Fibroblast of villous mesenchyme (primary cell): ENCODE results near the gene HNRNPLL. TPM values are rescaled to one million over a fixed set of nuclear protein-coding genes. Genes with fewer than 3 reads are reported as not detected.

ENCODE experiments used
- DNase-seq: peaks from one replicate; pipeline ENCODE4 v3.0.0-alpha.2; 2010; ENCODE audit warnings: low read depth
- H3K4me3 ChIP-seq: 2 replicates; pipeline ENCODE4 v1.5.1; 2011; ENCODE audit warnings: low read depth, mild to moderate bottlenecking, low read length
- total RNA-seq: library from RNA; depleted of rRNA; stranded (reverse); fragments of >200 nt; gene quantifications from 2 replicates; pipeline ENCODE4 v1.2.3, GENCODE V29; 2012
- TF ChIP-seq, protein P1 (sequence below): IDR thresholded peaks from 2 replicates; pipeline ENCODE4 v1.5.1; 2012; ENCODE audit warnings: low read depth, mild to moderate bottlenecking, low read length; ENCODE audit not compliant: insufficient read depth

HNRNPLL gene
- total RNA-seq, 1 donor, result 57.0 TPM

GRCh38 chr2:38528008-38528442 is 74.7 kb downstream of the HNRNPLL start:
- TF ChIP-seq, protein P1, sequence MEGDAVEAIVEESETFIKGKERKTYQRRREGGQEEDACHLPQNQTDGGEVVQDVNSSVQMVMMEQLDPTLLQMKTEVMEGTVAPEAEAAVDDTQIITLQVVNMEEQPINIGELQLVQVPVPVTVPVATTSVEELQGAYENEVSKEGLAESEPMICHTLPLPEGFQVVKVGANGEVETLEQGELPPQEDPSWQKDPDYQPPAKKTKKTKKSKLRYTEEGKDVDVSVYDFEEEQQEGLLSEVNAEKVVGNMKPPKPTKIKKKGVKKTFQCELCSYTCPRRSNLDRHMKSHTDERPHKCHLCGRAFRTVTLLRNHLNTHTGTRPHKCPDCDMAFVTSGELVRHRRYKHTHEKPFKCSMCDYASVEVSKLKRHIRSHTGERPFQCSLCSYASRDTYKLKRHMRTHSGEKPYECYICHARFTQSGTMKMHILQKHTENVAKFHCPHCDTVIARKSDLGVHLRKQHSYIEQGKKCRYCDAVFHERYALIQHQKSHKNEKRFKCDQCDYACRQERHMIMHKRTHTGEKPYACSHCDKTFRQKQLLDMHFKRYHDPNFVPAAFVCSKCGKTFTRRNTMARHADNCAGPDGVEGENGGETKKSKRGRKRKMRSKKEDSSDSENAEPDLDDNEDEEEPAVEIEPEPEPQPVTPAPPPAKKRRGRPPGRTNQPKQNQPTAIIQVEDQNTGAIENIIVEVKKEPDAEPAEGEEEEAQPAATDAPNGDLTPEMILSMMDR, result no peak
- DNase-seq, result peak; percentile 45
- peak overlapping the region; percentile 41 for H3K4me3 ChIP-seq

DNA sequence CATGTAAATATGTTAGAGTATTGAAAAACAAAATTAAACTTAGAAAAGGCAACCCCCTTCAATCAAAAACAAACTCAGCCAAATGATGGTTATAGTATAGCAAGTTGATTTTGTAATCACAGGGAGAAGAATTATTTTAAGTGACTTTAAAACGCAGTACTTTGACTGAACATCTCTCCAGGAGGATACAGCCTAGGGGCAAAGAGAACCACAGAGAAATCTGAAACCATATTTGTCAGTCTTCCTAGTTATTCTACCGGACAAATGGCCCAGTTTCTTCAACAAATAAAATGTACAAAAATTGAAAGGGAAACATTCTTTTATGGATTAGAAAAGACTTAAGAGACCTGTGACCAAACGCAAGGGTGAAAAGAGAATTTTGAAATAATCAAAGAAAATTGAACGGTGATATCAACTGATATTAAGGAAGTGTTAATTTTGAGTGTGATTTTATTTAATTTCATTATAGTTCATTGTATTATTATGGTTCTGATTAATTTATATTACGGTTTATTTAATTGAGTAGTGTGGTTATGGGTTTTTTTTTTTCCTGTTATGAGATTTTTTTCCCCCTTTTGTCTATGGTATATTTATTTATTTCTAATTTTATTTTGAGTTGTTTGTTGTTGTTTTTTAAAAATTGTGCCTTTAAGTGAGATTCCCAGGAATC is 75.3 kb downstream of the HNRNPLL start:
- TF ChIP-seq, protein P1, result no peak
- H3K4me3 ChIP-seq, result peak overlapping the region; percentile 41
- peak; percentile 24 for DNase-seq

- no peak overlapping the region for H3K4me3 ChIP-seq
- TF ChIP-seq, protein P1, result no peak
- DNase-seq, result peak; percentile 78
Measured at GRCh38 chr2:38526195-38526594, 76.5 kb downstream of the HNRNPLL start.

DNA sequence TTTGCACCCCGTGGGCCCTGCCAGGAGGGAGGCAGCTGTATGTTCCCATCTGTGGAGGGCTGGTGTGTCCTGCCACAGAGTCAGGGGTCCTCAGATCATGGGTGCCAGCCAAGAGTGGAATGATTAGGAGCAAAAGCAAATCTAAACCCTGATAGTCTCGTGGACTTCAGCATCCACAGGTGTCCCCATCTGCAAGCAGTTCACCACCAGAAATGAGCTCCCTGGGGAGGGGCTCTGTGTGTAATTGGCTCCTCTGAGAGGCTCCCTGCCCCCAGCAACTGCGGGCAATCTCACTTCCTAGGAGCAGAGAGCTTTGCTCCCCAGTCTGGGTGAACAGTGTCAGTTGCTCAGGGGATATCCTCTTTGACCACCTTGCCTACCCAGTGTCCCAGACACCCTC is 78.1 kb downstream of the HNRNPLL start:
- TF ChIP-seq, protein P1, result no peak
- H3K4me3 ChIP-seq, result no peak overlapping the region
- DNase-seq, result no peak

DNA sequence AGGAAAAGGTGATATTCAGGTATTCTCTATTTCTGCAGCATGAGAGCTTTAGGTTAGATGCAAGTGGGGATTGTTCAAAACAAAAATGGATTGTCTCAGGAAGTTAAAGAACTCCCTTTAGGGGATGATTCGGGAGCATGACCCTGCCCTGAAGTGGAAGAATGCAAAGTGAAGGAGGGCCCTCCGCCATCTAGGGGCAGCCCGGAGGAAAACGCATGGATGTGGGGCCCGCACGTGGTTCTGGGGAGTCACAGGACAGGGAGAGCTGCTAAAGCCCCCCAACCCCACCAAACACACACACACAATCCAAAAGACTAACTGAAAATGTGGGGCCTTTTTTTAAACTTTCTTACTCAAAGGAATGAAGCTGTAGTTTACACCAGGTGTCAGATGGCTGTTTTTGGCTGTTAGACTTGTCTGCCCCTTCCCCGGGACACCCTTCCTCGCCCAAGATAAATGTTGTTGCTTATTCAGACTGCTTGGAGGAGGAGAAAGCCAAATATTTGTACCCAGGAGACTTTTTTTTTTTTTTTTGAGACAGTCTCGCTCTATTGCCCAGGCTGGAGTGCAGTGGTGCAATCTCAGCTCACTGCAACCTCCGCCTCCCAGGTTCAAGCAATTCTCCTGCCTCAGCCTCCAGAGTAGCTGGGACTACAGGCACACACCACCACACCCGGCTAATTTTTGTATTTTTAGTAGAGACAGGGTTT is 78.8 kb downstream of the HNRNPLL start:
- DNase-seq, result no peak
- TF ChIP-seq, protein P1, result peak; percentile 42
- no peak overlapping the region for H3K4me3 ChIP-seq

DNA sequence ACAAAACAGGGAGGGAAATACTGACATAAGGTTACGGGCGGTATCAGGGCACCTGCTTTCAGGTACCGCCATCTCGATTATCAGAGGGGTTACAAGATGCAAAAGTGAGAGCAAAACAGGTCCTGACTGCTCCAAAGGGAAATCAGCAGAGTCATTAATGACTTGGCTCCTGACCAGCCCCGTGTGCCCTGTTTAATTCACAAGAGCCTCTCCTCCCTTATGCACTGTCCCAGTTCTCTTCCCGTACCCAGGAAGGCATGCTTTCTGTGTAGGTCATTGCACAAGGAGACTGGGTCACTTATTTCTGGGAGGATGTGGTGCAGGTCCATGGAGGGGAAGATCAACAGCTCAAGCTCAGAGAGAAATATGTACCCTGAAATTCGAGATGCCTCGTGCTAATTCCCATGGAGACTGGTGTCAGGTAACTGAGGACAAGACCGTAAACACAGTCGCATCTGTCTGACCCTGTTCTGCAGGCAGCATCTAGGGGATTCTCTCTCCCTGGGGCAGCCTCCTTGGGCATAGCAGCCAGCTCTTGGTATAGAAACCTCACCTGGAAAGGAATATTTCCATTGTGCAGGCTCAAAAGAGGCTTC is 79.9 kb downstream of the HNRNPLL start:
- no peak for DNase-seq
- H3K4me3 ChIP-seq, result no peak overlapping the region
- TF ChIP-seq, protein P1, result no peak
